ENCODE measurements around the gene NRCAM. TPM values are rescaled to one million over a fixed set of nuclear protein-coding genes. Genes with fewer than 3 reads are reported as not detected.
A peak's percentile ranks its signal among the peaks of the same experiment; 100 is the strongest.

Gene NRCAM
- total and polyA plus RNA-seq, 8 donors, result 10.6 to 36.7 (median 16.2) TPM

GRCh38 chr7:108363659-108364058 is 92.6 kb downstream of the NRCAM start:
- no peak overlapping the region for H3K27ac ChIP-seq
- H3K9me3 ChIP-seq, result no peaks in the 10 kb centered on the region
- TF ChIP-seq CTCF (IDR thresholded peaks at IDR 0.05), result no peak
- no peak overlapping the region for H3K4me3 ChIP-seq
- no peak for ATAC-seq
- no peaks in the 10 kb centered on the region for H3K4me1 ChIP-seq
- intact Hi-C loops (cut with DNase I), result no loop called here
- no peaks in the 10 kb centered on the region for H3K36me3 ChIP-seq
- H3K27me3 ChIP-seq, result no peaks in the 10 kb centered on the region
- DNase-seq, result no peak

- no peak for ATAC-seq
- no peak overlapping the region for H3K27ac ChIP-seq
- H3K9me3 ChIP-seq, result no peaks in the 10 kb centered on the region
- DNase-seq, result no peak
- intact Hi-C loops (cut with DNase I), result no loop called here
- no peak overlapping the region for H3K4me3 ChIP-seq
- H3K27me3 ChIP-seq, result no peaks in the 10 kb centered on the region
- no peak for TF ChIP-seq CTCF (IDR thresholded peaks at IDR 0.05)
- no peaks in the 10 kb centered on the region for H3K36me3 ChIP-seq
- H3K4me1 ChIP-seq, result no peaks in the 10 kb centered on the region
Measured at GRCh38 chr7:108360058-108360800, 96.0 kb downstream of the NRCAM start.

- Histone ChIP-seq H3K4me1 (no peaks in the 10 kb centered on the region), H3K27ac (no peak overlapping the region), H3K4me3 (no peak overlapping the region), H3K27me3 (no peaks in the 10 kb centered on the region), H3K36me3 (no peaks in the 10 kb centered on the region), H3K9me3 (no peaks in the 10 kb centered on the region)
- TF ChIP-seq CTCF (IDR thresholded peaks at IDR 0.05), result no peak
- no peak for ATAC-seq
- intact Hi-C loops (cut with DNase I), result no loop called here
- DNase-seq, result no peak
Measured at GRCh38 chr7:108358553-108358952, 97.7 kb downstream of the NRCAM start.

GRCh38 chr7:108351729-108352131 is 104.5 kb downstream of the NRCAM start:
- Histone ChIP-seq H3K27ac (no peak overlapping the region), H3K36me3 (no peaks in the 10 kb centered on the region), H3K4me3 (no peak overlapping the region), H3K4me1 (no peaks in the 10 kb centered on the region), H3K27me3 (no peaks in the 10 kb centered on the region), H3K9me3 (no peaks in the 10 kb centered on the region)
- intact Hi-C loops (cut with DNase I), result no loop called here
- TF ChIP-seq CTCF (IDR thresholded peaks at IDR 0.05), result no peak
- ATAC-seq, result peak; percentile 42
- no peak for DNase-seq

DNA sequence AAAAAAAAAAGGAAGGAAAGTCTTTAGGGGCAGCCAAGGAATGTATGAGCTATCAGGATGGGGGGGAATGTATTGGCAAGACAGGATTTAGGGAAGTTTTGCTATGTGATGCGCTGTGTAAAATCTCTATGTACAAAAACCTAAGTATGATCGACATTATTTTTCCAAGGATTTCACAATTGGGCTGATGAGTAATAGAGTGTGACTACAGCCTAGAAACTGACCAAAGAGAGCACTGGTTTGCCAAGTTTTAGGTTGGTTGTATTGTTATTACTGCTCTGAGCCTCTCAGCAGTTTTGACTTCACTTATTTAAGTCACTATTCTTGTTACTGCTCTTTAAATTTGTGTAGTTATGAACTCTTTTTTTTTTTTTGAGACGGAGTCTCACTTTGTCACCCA is 107.3 kb downstream of the NRCAM start:
- H3K4me3 ChIP-seq, result no peak overlapping the region
- H3K36me3 ChIP-seq, result no peaks in the 10 kb centered on the region
- no peaks in the 10 kb centered on the region for H3K4me1 ChIP-seq
- intact Hi-C loops (cut with DNase I), result no loop called here
- ATAC-seq (peak; percentile 44), DNase-seq (no peak)
- TF ChIP-seq CTCF (IDR thresholded peaks at IDR 0.05), result no peak
- H3K27ac ChIP-seq, result no peak overlapping the region
- no peaks in the 10 kb centered on the region for H3K27me3 ChIP-seq
- H3K9me3 ChIP-seq, result no peaks in the 10 kb centered on the region
